Adrenal gland (tissue), 19 donors: ENCODE data around the gene FILIP1. TPM values are rescaled to one million over a fixed set of nuclear protein-coding genes. Genes with fewer than 3 reads are reported as not detected.

ENCODE experiments used
- DNase-seq, 7 donors: peaks; one replicate each; pipeline ENCODE4 v3.0.0-alpha.2; 2019 to 2020
- H3K27ac ChIP-seq, 5 donors: fragments of 200-600 bp; sonication (generic) in 4 of 5; 1 replicate in 3 of 5; 2 replicates in 2 of 5; pipeline versions ENCODE4 v1.5.1 to v1.8.0; 2016 to 2020; ENCODE audit warnings: mild to moderate bottlenecking in 1 of 5
- H3K27me3 ChIP-seq: fragments of 200-600 bp; 2 replicates; pipeline ENCODE4 v1.8.0; 2021
- H3K36me3 ChIP-seq, 2 donors: fragments of 200-600 bp; replicated peaks in 1 of 2; 1 replicate in 1 of 2; 2 replicates in 1 of 2; pipeline versions ENCODE4 v1.5.1 to v1.8.0; 2018 to 2022
- H3K4me1 ChIP-seq, 2 donors: fragments of 200-600 bp; replicated peaks in 1 of 2; 1 replicate in 1 of 2; 2 replicates in 1 of 2; pipeline versions ENCODE4 v1.5.1 to v1.8.0; 2018 to 2021
- H3K4me3 ChIP-seq, 4 donors: fragments of 200-600 bp; sonication (generic) in 3 of 4; one replicate each; pipeline ENCODE4 v1.5.1; 2016 to 2018
- H3K9me3 ChIP-seq, 3 donors: fragments of 200-600 bp; sonication (generic) in 1 of 3; replicated peaks in 1 of 3; 1 replicate in 2 of 3; 2 replicates in 1 of 3; pipeline versions ENCODE4 v1.5.1 to v1.8.0; 2016 to 2021
- CTCF ChIP-seq, 6 experiments: fragments of 450-650 bp in 4 of 6; fragments of 200-600 bp in 2 of 6; sonication (generic) in 1 of 6; IDR thresholded peaks; 1 replicate in 5 of 6; 2 replicates in 1 of 6; pipeline versions ENCODE4 v1.5.1 to v1.8.0; 2016 to 2021; ENCODE audit warnings: antibody characterized with exemption in 6 of 6, mild to moderate bottlenecking in 2 of 6, moderate library complexity in 1 of 6
- POLR2A ChIP-seq, 2 donors: fragments of 450-650 bp; IDR thresholded peaks; one replicate each; pipeline ENCODE4 v1.6.1; 2017; ENCODE audit warnings: antibody characterized with exemption in 2 of 2, mild to moderate bottlenecking in 2 of 2, moderate library complexity in 1 of 2
- WGBS, 4 donors: extraction: QIAGEN DNeasy Blood & Tissue Kit in 2 of 4; methylation state at CpG; one replicate each; pipeline versions ENCODE4 v1.1.5 to v1.1.7; 2013 to 2017; 5-methylcytosine and 5-hydroxymethylcytosine counted together
- intact Hi-C, 2 donors: fragments of 100-400 bp; cut with DNase I; formaldehyde crosslinking; loops; one replicate each; pipeline versions ENCODE4 v1.14.1 to v1.15.0; 2022 to 2023
- long read RNA-seq, 10 donors: library from polyadenylated mRNA in 3 of 10; unstranded in 2 of 10; stranded (forward) in 1 of 10; transcript quantifications; one replicate each; pipeline ENCODE4 v2.0.0 and lab custom pipeline, GENCODE V29; 2021 to 2026
- polyA plus RNA-seq, 3 donors: library from polyadenylated mRNA; stranded (reverse); fragments of 200-250 nt in 2 of 3; fragments of 350-450 nt in 1 of 3; fragmentation: Illumina TruSeq in 1 of 3; extraction: RNeasy Lipid Tissue Mini Kit (QIAGEN cat#74804) in 1 of 3; gene quantifications; one replicate each; pipeline ENCODE4 v1.2.3, GENCODE V29; 2013 to 2014
- total RNA-seq, 9 donors: library from RNA; depleted of rRNA in 4 of 9; stranded (reverse); fragments of >200 nt in 4 of 9; fragments of 120-200 nt in 1 of 9; fragmentation: NEBNext Ultra II Directional in 1 of 9; extraction: Animal tissue kit (Norgen Biotek cat#: 25700) in 1 of 9; gene quantifications; one replicate each; pipeline versions ENCODE4 v1.1.0 to v1.2.4, GENCODE V29; 2013 to 2023
- donor health status: healthy with polysubstance abuse.
- donor health status: Bipolar disorder and iron deficiency.
- donor health status: DM: yes; HTN: yes; CAD: no.
- donor health status: DM: no; HTN: no; CAD: no.
- donor health status: DM: no; HTN: no; CAD: no.
- donor health status: DM: yes; HTN: yes; CAD: no.

The FILIP1 gene
- total RNA-seq (1 to 10 TPM; 1.5 to 8.0 (median 2.7) TPM), polyA plus RNA-seq (1 to 10 TPM in 2 of 3 donors, under 1 TPM in 1; 0.94 to 2.5 (median 1.9) TPM)
- long read RNA-seq, donor 1, full-length matches to known transcripts: 1 of 23 reads
- long read RNA-seq, donor 1, partial matches to known transcripts: 22 of 23 reads
- long read RNA-seq, donor 1, other reads (novel, unspliced or antisense): 0 of 23 reads
- long read RNA-seq, donor 2, full-length matches to known transcripts: 1 of 1 reads
- long read RNA-seq, donor 2, partial matches to known transcripts: 0 of 1 reads
- long read RNA-seq, donor 2, other reads (novel, unspliced or antisense): 0 of 1 reads
- long read RNA-seq, donor 3: 0 reads
- long read RNA-seq, donor 4, partial matches to known transcripts: 2 of 2 reads
- long read RNA-seq, donor 4, other reads (novel, unspliced or antisense): 0 of 2 reads
- long read RNA-seq, donor 5, partial matches to known transcripts: 1 of 2 reads
- long read RNA-seq, donor 5, other reads (novel, unspliced or antisense): 1 of 2 reads
- long read RNA-seq, donor 6, partial matches to known transcripts: 4 of 7 reads
- long read RNA-seq, donor 6, other reads (novel, unspliced or antisense): 3 of 7 reads
- long read RNA-seq, donor 7: 0 reads
- long read RNA-seq, donor 8: 0 reads
- long read RNA-seq, donor 9: 0 reads
- long read RNA-seq, donor 10: 0 reads

GRCh38 chr6:75493400-75494064, at the start of gene FILIP1:
TSS of gene FILIP1 (minus strand) at chr6:75493800. CDS start at chr6:75414972, 78,828 bp downstream.
- 17 to 21% (median 18%) methylated on average over 10 of the region's 10 CpGs for WGBS, 4 donors
- H3K4me3 ChIP-seq: peak within 1 kb of the TSS in 1 of 4 donors; percentile 42
- H3K27me3 ChIP-seq: no peaks in the 10 kb centered on the region
- intact Hi-C loops: no loop called here
- H3K27ac ChIP-seq: peak within 1 kb of the TSS in 2 of 5 donors; percentile 46 to 55
- H3K4me1 ChIP-seq: peaks cover 0 to 4% of the 10 kb centered on the region in 2 donors
- H3K9me3 ChIP-seq: no peaks in the 10 kb centered on the region
- no peaks in the 10 kb centered on the region for H3K36me3 ChIP-seq
- peak in 5 of 7 donors; percentile 15 to 59 (median 30) for DNase-seq
- no peak for TF ChIP-seq POLR2A (IDR thresholded peaks at IDR 0.05)
- no peak for TF ChIP-seq CTCF (IDR thresholded peaks at IDR 0.05)

- Histone ChIP-seq H3K9me3 (no peaks in the 10 kb centered on the region), H3K4me1 (no peaks in the 10 kb centered on the region), H3K4me3 (no peak overlapping the region), H3K36me3 (no peaks in the 10 kb centered on the region), H3K27me3 (no peaks in the 10 kb centered on the region), H3K27ac (no peak overlapping the region)
- intact Hi-C loops: no loop called here
- TF ChIP-seq POLR2A (IDR thresholded peaks at IDR 0.05) (no peak), CTCF (IDR thresholded peaks at IDR 0.05) (no peak)
- WGBS, 4 donors: 53 to 100% (median 80%) methylated on average over 1 to 2 of the region's 2 CpGs
- no peak for DNase-seq
Observed at GRCh38 chr6:75543311-75543710, 49.7 kb upstream of the FILIP1 start.

- WGBS, 4 donors: 61 to 71% (median 68%) methylated on average over 4 of the region's 4 CpGs
- intact Hi-C loops: no loop called here
- H3K27me3 ChIP-seq: no peaks in the 10 kb centered on the region
Observed at GRCh38 chr6:75539136-75539535, 45.5 kb upstream of the FILIP1 start.

GRCh38 chr6:75532521-75532920, 38.9 kb upstream of the FILIP1 start:
- no peaks in the 10 kb centered on the region for H3K27me3 ChIP-seq
- no peak overlapping the region for H3K27ac ChIP-seq
- no peaks in the 10 kb centered on the region for H3K36me3 ChIP-seq
- WGBS, 4 donors: 87 to 93% (median 88%) methylated on average over 1 of the region's 1 CpG
- intact Hi-C loops: no loop called here
- DNase-seq: no peak
- no peak for TF ChIP-seq CTCF (IDR thresholded peaks at IDR 0.05)
- TF ChIP-seq POLR2A (IDR thresholded peaks at IDR 0.05): no peak
- H3K4me3 ChIP-seq: no peak overlapping the region
- H3K4me1 ChIP-seq: no peaks in the 10 kb centered on the region
- H3K9me3 ChIP-seq: no peaks in the 10 kb centered on the region

More at GRCh38 chr6:75539136-75539535, 45.5 kb upstream of the FILIP1 start:
- DNase-seq: no peak
- no peak overlapping the region for H3K4me3 ChIP-seq
- H3K36me3 ChIP-seq: no peaks in the 10 kb centered on the region
- no peak overlapping the region for H3K27ac ChIP-seq
- no peaks in the 10 kb centered on the region for H3K9me3 ChIP-seq
- no peaks in the 10 kb centered on the region for H3K4me1 ChIP-seq
- no peak for TF ChIP-seq POLR2A (IDR thresholded peaks at IDR 0.05)
